ENCODE measurements around the gene SAE1.
"Not testable (repeated sequence)": the region's sequence is repeated elsewhere in the genome, so short reads cannot be mapped to it uniquely, and the experiment has no call there.

SAE1 gene

GRCh38 chr19:47130120-47130588 is 481 bp upstream of the SAE1 start:
- DNase-seq (ENCODE audit: low read depth, low spot score): no peak

- no peak for DNase-seq (ENCODE audit: low read depth, low spot score)
These were observed 1.7 kb downstream of the SAE1 start for GRCh38 chr19:47132194-47132852.

- DNase-seq (ENCODE audit: low read depth, low spot score): no peak
These were observed 2.4 kb downstream of the SAE1 start for GRCh38 chr19:47133021-47133471.

- no peak for DNase-seq (ENCODE audit: low read depth, low spot score)
These were observed 3.9 kb downstream of the SAE1 start for GRCh38 chr19:47134545-47134944.

- no peak for DNase-seq (ENCODE audit: low read depth, low spot score)
These were observed 4.5 kb downstream of the SAE1 start for GRCh38 chr19:47135156-47135555.

- DNase-seq (ENCODE audit: low read depth, low spot score): not testable (repeated sequence)
These were observed 10.6 kb downstream of the SAE1 start for GRCh38 chr19:47141252-47141651.

GRCh38 chr19:47141695-47142094 is 11.1 kb downstream of the SAE1 start:
- DNase-seq (ENCODE audit: low read depth, low spot score): no peak

- DNase-seq (ENCODE audit: low read depth, low spot score): no peak
These were observed 12.1 kb downstream of the SAE1 start for GRCh38 chr19:47142779-47143178.

GRCh38 chr19:47143322-47144073 is 12.9 kb downstream of the SAE1 start:
- no peak for DNase-seq (ENCODE audit: low read depth, low spot score)

- DNase-seq (ENCODE audit: low read depth, low spot score): no peak
These were observed 14.0 kb downstream of the SAE1 start for GRCh38 chr19:47144630-47145029.

- DNase-seq (ENCODE audit: low read depth, low spot score): no peak
These were observed 15.2 kb downstream of the SAE1 start for GRCh38 chr19:47145639-47146486.

- DNase-seq (ENCODE audit: low read depth, low spot score): no peak
These were observed 16.3 kb downstream of the SAE1 start for GRCh38 chr19:47146920-47147319.

GRCh38 chr19:47151627-47152026 is 21.0 kb downstream of the SAE1 start:
- DNase-seq (ENCODE audit: low read depth, low spot score): no peak

GRCh38 chr19:47152205-47152604 is 21.6 kb downstream of the SAE1 start:
- DNase-seq (ENCODE audit: low read depth, low spot score): no peak

- DNase-seq (ENCODE audit: low read depth, low spot score): no peak
These were observed 22.0 kb downstream of the SAE1 start for GRCh38 chr19:47152632-47153031.

- DNase-seq (ENCODE audit: low read depth, low spot score): no peak
These were observed 22.6 kb downstream of the SAE1 start for GRCh38 chr19:47153266-47153665.

GRCh38 chr19:47155148-47155547 is 24.5 kb downstream of the SAE1 start:
- DNase-seq (ENCODE audit: low read depth, low spot score): no peak

- DNase-seq (ENCODE audit: low read depth, low spot score): no peak
These were observed 26.3 kb downstream of the SAE1 start for GRCh38 chr19:47156861-47157430.

GRCh38 chr19:47157431-47158321 is 27.0 kb downstream of the SAE1 start:
- DNase-seq (ENCODE audit: low read depth, low spot score): peak; percentile 18

GRCh38 chr19:47158367-47158791 is 27.7 kb downstream of the SAE1 start:
- no peak for DNase-seq (ENCODE audit: low read depth, low spot score)

Data from activated CD4-positive, CD25-positive, alpha-beta regulatory T cell treated with anti-CD3 and anti-CD28 coated beads, Interleukin-2, amount 50 U/mL, for 16 hours (primary cell).